Stimulated activated CD4-positive, alpha-beta T cell treated with anti-CD3 and anti-CD28 coated beads, Interleukin-4, amount 100 ng/mL, for 48 hours (primary cell): ENCODE results near the gene CCDC88A.
"Not testable (repeated sequence)": the region's sequence is repeated elsewhere in the genome, so short reads cannot be mapped to it uniquely, and the experiment has no call there.

ENCODE experiments used
- DNase-seq, 2 donors: peaks; one replicate each; pipeline ENCODE4 v3.0.0-alpha.2; 2020; ENCODE audit warnings: low read depth in 2 of 2

Gene CCDC88A

DNA sequence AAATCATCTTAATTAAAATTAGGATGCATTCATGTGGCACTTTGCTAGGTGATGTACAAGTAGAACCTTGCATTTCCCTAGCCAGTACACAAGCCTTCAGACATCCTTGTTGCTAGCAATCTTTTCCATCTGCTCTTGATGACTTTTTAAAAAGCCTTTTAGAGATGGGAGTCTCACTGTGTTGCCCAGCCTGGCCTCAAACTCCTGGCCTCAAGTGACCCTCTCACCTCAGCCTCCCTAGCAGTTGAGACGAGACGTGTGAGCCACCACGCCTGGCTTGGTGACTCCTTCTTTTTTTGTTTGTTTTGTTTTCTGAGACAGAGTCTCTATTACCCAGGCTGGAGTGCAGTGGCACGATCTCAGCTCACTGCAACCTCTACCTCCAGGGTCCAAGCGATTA lies 1.7 kb upstream of the CCDC88A start:
- DNase-seq: no peak

DNA sequence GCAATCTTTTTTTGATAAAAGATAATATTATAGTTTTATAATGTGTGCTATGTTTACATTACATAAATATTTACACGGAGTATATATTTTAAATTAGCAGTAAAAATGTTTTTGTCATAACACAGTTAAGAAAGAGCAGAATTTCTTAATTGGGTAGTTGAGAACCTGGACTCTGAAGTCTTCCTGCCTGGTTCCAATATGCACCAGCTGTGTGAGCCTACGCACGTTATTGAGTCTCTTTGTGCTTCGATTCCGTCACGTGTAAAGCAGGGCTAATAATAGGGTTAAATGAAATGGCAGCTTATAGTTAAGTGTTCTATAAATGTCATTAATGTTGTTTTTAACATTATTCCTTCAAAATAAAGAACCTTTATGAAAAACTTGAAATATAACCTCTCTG lies 1.2 kb upstream of the CCDC88A start:
- DNase-seq: no peak

DNA sequence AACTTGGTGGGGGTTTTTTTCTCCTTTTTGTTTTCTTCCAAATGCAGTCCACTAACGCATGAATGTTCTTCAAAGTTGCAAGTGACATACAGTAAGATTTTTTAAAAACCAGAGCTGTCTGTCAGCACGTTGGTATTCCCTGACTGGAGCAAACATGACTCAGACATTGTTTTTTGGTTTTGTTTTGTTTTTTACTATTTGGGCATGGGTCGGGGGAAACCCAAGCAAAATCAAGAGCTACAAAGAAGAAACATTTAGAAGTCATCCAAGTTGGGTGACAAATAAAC lies 726 bp upstream of the CCDC88A start:
- no peak for DNase-seq

DNA sequence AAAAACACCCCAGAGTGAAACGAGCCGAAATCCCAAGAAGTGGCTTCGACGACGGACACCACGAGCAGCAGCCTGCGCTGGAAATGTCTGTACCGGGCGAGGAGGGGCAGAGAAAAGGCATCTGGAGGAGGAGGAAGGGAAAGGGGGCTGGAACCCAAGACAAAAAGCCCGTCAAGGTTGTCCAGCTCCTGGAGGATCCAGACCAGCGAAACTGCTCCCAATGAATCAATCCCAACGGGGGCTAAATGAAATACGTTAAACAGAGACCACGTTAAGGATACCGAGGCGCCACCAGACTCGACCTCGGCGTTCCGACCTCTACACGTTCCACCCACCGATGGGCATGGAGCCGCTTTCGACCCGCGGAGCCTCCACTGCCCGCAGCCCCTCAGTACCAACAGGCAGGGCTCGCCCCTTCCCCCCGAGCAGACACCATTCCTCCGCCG lies 400 bp downstream of the CCDC88A start:
- peak; percentile 2 to 7 for DNase-seq

DNA sequence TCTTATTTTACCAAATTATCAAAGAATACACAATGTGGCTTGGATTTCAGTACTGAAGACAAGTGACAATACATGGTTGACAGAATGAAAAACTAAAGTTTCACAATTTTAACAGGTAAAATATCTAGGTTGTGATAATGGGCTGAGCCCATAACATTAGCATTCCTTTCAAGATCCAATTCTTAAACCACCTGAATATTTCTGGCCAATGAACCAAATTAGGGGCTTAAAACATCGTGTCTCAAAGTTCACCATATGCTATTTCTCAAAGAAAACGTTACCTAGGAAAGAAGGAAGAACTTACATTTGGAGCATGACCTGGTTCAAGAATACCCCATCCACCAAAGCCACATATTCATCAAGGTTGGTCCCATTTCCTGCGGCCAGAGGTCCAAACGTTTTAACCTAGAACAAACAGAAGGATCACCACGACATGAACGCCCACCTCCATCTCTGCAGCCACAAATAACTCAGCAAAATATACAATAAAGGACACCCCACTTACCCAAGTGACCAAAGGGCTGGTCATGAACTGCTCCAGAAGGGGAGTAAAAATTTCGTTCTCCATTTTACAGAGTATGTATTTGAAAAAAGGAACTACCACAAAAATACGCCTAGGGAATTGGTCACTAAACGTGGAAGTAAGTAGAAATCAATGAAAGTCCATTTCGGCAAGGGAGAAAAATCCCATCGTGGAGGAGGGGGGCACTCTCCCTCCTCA lies 984 bp downstream of the CCDC88A start:
- DNase-seq: no peak

DNA sequence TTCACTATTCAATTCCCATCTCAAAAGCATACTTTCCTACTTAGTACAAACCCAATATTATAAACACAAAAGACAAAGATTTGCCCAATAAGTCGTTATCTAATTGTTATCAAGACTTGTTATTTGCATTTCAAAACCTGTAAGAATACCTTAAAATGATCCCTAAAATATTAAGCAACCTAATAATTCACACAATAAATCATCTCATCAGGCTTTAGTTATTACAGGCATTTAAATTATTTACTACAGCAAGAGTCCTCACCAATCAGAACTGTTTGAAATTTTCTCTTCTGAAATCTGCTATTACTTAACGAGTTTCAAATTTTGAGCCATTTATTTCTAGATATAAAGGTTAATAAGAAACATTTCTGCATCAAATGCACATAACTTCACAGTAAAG lies 1.6 kb downstream of the CCDC88A start:
- DNase-seq: no peak

DNA sequence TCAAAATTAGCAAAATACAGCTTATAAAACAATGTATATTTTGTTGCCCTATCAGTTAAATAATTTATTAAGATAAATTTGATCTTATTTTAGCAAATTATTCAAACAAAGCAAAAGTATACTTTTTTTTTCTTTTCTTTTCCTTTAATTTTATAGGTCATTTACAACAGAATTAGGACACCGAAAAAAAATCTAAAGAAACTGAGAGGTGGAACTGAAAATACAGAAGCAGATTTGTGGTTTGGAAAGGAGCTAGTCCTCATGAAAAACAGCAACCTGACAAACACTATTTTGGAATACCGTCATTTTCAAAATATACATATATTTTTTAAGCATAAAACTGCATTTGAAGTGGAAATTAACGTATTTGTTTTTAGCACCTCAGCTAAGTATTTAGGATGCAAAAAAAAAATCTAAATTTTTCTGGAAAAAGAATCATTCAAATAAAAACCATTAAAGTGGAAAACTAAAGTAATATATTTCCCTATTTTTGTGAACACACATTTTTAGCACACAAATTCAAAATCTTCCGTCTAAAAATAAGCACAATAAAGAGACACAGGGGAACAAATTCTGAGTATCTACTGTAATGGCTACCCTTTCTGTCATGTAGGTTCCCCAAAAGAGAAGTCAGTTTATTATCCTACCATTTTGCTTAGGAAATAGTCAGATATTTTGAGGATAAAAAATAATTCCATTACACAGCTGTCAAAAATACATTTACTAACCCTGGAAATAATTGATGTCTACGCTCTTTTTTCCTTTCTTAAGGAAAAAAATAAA lies 2.7 kb downstream of the CCDC88A start:
- no peak for DNase-seq

DNA sequence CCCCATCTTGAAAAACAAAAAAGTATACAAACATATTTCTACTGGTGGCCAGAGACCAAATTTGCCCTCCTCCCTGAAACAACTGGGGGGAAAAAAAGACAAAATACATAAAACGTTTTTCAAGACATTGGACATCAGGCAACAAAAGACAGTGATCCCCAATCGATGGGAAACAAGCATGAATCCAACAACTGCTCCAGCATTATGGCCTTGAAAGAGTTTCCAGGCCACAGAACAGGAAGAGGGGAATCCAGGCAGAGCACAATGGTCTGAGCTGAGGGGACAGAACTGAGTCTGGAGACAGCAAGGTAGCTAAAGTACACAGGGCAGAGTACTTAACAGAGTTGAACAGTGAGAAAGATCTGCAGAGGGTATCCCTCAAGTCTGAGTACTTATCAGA lies 4.4 kb downstream of the CCDC88A start:
- no peak for DNase-seq

DNA sequence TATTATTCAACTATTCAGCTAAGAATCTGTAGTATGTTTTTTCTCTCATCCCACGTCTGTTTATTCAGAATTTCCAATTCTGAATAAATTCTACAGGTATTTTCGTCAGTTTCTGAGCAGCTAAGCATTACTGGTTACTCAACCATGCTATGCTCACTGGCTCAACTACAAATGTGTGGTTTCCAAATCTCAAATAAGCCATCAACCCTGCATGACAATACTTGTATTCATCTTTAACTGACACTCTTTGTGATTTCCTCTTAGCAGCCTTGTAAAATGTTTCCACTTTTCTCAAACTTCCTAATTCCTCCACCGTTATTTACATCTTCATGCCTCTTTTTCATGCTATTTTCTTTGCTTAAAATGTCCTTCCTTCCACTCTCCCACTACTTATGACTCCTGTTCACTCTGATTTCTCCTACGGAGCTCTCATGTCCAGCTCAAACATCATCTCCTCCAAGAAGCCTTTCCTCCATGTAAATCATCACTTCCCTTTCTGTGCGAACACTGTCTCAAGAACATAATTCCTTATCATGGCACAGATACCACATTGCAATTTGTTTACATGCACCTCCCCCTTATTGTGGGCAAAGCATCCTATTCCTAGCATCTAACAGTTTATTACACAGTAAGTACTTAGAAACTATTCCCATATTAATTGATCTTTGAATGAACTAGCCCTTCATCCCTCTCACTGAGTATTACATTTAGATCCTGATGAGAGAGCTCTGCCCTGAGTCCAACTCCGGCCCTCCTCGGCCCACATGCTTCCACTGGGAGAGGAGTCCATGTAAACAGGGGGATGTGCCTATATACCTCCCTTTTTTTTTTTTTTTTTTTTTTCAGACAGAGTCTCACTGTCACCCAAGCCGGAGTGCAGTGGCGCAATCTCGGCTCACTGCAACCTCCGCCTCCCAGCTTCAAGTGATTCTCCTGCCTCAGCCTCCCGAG lies 10.5 kb downstream of the CCDC88A start:
- no peak for DNase-seq

DNA sequence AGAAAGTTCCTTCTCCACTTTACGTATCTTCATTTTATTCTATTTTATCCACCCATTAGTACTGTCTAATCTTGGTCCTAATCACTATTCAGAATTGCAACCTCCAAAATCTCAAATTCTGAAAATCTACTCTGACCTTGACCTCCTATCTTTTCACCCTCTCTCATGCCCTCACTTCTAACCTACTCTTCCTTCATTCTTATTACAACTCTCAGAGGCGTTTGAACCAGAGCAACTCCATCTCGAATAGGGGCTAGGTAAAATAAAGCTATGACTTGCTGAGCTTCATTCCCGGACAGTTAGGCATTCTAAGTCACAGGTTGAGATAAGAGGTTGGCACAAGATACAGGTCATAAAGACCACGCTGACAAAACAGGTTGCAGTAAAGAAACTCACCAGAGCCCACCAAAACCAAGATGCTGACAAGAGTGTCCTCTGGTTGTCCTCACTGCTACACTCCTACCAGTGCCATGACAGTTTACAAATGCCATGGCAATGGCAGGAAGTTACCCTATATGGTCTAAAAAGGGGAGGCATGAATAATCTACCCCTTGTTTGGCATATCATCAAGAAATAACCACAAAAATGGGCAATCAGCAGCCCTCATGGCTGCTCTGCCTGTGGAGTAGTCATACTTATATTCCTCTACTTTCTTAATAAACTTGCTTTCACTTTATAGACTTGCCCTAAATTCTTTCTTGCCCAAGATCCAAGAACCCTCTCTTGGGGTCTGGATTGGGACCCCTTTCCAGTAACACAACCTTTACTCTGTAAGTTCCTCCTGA lies 11.4 kb downstream of the CCDC88A start:
- DNase-seq: no peak

DNA sequence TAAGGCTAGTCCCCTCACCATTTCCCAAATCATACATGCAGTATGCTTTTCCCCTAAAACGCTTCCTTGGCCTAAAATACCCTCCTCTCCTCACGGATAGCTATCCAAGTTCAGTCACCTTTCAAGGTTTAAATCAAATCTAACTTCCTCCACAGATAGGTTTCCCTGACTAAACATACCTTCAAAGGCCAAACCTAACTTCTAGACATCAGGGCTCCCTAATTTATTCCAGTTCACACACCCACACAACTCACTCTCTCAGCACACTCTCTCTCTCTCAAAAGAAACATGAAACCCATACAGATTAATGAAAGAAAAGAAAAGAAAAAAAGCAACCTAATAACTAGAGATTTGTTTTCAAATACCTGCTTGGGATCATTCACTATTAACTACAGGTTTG lies 14.5 kb downstream of the CCDC88A start:
- DNase-seq: no peak

DNA sequence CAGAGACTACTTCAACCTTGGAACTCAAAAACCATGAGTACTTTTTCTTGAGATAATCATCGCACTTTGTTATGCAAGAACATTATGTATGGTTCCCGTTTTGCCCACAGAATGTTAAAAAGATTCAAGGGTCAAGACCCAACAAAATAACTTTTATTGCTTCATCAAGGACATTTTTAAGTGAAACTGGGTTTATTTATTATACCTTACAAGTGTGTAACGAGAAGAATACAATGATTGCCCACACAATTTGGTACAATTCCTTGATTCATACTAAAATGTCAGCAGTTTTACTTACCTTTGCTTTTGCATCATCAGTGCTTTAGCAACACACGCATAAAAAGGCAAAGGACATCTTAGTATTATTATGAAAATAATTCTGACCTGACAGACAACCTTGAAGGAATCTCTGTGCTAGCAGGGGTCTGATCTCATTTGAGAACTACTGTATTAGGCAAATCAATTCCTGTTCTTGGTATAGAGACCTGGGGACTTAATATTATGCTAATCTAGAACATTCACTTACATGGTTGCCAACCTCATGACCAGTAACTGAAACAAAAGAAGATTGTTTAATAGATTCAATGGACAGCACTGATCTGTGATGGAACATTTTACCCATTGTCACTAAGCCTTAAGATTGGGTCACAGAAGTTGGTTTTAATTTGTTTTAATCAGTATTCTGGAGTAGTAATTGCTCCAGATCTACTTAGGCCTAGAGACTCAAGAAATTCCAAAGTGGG lies 16.2 kb downstream of the CCDC88A start:
- no peak for DNase-seq

DNA sequence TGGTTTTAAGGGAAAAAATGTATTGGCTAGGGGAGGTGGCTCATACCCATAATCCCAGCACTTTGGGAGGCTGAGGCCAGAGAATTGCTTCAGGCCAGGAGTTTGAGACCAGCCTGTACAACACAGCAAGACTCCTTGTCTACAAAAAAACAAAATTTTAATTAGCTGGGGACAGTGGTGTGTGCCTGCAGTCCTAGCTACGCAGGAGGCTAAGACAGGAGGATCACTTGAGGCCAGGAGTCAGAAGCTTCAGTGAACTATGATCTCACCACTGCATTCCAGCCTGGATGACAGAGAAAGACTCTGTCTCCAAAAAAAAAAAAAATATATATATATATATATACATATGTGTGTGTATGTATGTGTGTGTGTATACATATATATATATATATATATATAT lies 18.5 kb downstream of the CCDC88A start:
- DNase-seq: no peak

DNA sequence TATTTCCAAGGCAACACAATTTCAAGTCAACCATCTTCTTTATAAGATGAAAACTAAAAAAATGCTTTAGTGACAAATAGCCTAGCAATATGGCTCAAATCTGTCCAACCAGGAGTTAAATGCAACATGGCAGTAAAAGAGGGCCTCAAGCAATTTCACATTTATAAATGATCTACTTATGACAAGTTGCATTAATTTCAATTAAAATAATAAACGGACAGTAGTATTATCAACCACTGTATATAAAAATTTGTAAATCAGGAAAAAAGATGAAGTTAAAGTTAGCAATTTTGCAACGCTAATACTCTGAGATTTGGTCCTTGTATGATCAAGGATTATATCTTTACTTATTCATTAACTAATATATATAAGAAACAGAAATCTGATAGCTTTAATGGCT lies 19.3 kb downstream of the CCDC88A start:
- no peak for DNase-seq

DNA sequence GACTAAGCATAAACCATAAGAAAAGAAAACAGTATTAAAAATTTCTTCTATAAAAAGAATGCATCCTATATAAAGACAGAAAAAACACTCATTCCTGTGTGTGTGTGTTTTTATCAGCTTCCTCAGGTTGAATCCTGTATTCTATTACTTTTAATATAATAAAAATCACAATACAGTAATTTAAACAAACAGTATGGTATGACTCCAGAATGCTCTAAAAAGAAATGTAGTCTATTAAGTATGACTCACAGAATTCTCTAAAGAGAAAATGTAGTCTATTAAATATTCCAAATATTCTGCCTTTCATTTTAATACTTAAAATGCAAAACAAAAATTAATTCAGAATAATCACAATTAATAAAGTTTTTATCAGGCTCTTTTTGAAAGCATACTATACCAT lies 19.8 kb downstream of the CCDC88A start:
- no peak for DNase-seq

DNA sequence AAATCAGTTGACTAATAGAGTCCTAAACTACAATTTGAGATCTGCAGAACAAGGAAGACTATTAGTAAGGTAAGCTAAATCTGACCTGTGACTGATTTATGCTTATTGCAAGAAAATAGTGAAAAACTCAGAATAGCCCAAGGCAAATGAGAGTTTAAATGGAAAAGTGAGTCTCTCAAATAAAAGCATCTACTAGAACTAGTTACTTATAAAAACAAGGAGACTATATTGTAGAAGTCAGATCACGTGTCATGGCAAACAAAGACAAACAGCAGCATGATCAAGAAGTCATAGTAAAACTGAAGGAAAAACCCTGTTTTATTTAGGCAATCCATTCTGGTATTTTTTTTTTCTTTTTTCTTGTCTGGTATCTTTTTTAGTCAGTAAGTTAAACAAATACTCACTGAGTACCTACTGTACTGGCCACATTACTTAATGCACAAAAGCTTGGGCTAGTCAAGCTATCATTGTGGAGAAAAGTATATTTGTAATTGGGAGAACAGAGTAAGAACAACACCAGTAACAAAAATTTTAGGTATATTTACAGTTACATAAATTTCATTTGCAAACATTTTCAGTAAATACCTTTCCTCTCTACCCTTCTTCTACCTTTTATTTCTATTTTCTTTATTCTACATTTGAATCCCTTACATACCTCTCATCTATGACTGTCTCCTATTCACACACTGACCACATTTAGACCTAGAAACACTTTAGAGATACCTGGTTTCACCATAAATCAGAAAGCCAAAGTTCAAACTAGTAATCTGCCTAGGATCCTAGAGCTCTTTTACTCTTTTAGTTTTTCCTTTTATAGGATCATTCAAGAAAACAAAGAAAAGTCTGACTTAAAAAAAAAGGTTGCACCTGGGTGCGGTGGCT lies 23.7 kb downstream of the CCDC88A start:
- no peak for DNase-seq

DNA sequence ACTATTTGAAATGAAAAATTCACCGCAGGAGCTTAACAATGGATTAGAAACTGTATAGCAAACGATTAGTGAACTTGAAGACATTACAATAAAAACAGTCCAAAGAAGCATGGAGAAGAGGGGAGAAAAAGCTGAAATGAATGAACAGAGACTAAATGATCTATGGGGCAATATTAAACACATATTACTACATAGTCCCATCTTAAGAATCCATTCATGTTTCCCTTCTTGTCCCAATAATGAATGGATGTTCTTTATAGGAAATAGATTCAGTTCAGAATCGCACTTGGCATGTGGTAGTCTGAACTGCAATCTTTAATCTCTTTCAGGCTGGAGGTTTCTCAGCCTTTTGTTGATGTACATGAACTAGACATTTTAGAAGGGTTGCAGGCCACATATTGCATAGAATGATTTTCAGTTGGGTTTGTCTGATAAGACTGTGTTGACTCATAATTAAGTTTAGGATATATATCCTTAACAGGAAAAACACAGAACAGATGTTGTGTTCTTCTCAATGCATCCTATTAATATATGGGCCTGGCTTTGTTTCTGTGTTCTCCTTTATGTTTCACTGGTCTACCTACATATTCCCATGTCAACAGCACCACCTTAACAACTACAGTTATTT lies 27.9 kb downstream of the CCDC88A start:
- DNase-seq: no peak

DNA sequence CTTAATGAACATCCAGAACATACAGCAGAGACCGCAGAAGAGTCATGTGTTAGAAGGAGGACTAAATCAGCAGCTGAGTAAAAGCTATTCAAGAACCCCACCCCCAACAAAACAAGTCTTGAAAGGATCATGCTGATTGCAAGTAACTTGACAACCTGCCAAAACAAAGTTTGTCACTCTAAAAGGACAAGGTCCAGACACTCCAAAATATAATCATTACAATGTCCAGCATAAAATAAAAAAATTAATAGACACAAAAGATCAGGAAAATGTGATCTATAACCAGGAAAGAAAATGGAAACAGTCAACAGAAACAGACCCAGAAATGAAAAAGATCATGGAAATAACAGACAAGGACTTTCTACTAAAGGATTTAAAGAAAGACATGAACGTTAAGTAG lies 28.5 kb downstream of the CCDC88A start:
- no peak for DNase-seq

DNA sequence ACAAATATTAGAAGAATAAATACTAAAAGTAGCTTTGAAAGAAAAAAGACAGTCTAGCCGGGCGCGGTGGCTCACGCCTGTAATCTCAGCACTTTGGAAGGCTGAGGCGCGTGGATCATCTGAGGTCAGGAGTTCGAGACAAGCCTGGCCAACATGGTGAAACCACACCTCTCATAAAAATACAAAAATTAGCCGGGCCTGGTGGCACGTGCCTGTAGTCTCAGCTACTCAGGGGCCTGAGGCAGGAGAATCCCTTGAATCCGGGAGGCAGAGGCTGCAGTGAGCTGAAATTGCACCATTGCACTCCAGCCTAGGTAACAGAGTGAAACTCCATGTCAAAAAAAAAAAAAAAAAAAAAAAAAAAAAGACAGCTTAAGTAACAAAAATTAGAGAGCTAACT lies 34.1 kb downstream of the CCDC88A start:
- not testable (repeated sequence) for DNase-seq

DNA sequence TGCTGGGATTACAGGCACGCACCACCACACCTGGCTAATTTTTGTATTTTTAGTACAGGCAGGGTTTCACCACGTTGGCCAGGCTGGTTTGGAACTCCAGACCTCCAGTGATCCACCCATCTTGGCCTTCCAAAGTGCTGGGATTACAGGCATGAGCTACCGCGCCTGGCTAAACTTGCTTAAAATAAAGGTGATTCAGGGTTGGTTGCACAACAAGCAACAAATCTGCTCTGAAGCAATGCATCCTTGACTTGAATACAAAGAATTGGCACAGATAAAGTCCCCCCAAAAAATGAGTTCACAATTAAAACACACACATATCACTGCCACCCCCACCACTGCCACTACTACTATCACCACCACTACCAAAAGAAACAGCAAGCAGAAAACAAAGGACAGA lies 34.9 kb downstream of the CCDC88A start:
- no peak for DNase-seq
